ENCODE measurements around the gene FRRS1. TPM values are rescaled to one million over a fixed set of nuclear protein-coding genes. Genes with fewer than 3 reads are reported as not detected.

The FRRS1 gene
- total RNA-seq, 1 donor from 2014 or later, result 0.32 TPM

DNA sequence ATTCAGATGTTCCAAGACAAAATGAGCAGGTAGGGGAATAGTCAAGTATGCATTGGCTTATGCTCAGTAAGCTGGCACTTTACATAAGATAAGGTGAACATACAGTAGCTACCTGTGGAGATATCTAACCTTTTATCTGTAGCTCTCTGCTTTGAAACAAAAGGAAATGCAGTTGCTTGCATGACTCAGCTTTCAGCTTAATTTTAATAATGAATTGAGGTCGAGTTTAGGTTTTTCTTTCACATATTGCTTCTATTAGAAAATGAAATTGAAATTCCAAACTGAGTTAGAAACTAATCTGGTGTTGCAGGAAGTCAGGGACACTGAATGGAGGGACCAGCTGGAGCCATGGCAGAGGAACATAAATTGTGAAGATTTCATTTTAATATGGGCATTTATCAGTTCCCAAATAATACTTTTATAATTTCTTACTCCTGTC lies 8.3 kb downstream of the FRRS1 start:
- Histone ChIP-seq H3K9me3 (no peaks in the 10 kb centered on the region), H3K27me3 (no peaks in the 10 kb centered on the region), H3K4me1 (peaks cover 0 to 4% of the 10 kb centered on the region in 2 donors), H3K4me3 (no peak overlapping the region), H3K36me3 (no peaks in the 10 kb centered on the region), H3K27ac (peak overlapping the region in 1 of 2 donors; percentile 2)
- no peak for DNase-seq (ENCODE audit: low spot score in 2 of 2)
- intact Hi-C loops (cut with DNase I), result no loop called here
- TF ChIP-seq, protein P1, sequence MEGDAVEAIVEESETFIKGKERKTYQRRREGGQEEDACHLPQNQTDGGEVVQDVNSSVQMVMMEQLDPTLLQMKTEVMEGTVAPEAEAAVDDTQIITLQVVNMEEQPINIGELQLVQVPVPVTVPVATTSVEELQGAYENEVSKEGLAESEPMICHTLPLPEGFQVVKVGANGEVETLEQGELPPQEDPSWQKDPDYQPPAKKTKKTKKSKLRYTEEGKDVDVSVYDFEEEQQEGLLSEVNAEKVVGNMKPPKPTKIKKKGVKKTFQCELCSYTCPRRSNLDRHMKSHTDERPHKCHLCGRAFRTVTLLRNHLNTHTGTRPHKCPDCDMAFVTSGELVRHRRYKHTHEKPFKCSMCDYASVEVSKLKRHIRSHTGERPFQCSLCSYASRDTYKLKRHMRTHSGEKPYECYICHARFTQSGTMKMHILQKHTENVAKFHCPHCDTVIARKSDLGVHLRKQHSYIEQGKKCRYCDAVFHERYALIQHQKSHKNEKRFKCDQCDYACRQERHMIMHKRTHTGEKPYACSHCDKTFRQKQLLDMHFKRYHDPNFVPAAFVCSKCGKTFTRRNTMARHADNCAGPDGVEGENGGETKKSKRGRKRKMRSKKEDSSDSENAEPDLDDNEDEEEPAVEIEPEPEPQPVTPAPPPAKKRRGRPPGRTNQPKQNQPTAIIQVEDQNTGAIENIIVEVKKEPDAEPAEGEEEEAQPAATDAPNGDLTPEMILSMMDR (IDR thresholded peaks at IDR 0.05), result no peak

DNA sequence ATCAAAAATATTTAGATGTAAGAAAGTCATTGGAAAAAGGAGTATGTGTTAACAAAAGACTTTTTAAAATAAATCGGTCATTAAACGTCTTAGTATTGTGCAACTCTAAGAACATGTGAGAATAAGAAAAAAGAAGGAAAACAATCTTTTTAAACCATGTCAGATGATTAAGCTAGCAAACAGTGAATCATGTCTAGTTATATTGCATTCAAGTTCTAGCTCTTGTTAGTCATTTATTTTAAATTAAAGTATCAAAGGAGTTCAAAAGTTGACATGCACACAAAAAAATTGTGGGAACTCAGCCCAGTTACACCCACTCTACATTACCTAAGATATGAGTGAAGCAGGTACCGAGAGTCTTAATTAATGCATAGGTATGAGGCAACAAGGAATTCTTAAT lies 9.8 kb downstream of the FRRS1 start:
- Histone ChIP-seq H3K4me3 (no peak overlapping the region), H3K27ac (no peak overlapping the region), H3K9me3 (no peaks in the 10 kb centered on the region), H3K4me1 (no peaks in the 10 kb centered on the region), H3K27me3 (no peaks in the 10 kb centered on the region), H3K36me3 (no peaks in the 10 kb centered on the region)
- TF ChIP-seq, protein P1 (IDR thresholded peaks at IDR 0.05), result no peak
- DNase-seq (ENCODE audit: low spot score in 2 of 2), result no peak
- intact Hi-C loops (cut with DNase I), result no loop called here

DNA sequence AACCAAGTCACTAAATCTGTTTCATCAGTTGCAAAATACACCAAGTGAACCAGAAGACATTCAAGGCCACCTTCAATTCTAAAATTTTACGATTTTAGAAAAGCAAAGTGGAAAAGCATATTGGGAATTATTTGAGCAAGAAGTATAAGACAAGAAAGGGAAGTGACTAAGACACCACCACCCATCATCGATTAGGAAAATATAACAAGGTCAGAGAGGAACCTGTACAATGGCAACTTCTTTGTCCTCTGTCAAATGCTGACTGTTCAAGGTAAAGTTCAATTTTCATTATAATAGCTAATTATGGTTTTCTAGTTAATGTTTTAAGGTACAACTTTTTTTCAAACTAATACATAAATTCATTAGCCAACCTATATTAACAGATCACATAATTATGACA lies 10.8 kb downstream of the FRRS1 start:
- H3K27ac ChIP-seq, result no peak overlapping the region
- no peaks in the 10 kb centered on the region for H3K27me3 ChIP-seq
- DNase-seq (ENCODE audit: low spot score in 2 of 2), result no peak
- no peaks in the 10 kb centered on the region for H3K36me3 ChIP-seq
- TF ChIP-seq, protein P1 (IDR thresholded peaks at IDR 0.05), result no peak
- no peaks in the 10 kb centered on the region for H3K4me1 ChIP-seq
- intact Hi-C loops (cut with DNase I), result no loop called here
- no peaks in the 10 kb centered on the region for H3K9me3 ChIP-seq
- H3K4me3 ChIP-seq, result no peak overlapping the region

DNA sequence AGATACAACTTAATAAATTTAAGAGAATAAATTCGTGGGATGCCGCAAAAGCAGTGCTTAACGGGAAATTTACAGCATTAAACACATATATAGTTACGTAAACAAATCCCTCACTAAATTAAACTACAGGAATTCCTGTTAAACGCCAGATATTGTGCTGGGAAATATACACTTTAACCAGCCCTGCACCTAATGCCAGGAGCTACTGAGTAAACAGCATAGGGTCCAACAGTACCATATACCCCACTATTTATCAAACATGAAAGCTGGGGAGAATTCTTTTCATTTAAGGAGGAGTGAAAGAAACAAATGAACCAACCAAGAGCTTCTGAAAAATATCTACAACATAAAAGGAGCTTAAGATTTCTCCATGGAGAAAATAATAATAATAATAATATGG lies 11.7 kb downstream of the FRRS1 start:
- TF ChIP-seq, protein P1 (IDR thresholded peaks at IDR 0.05), result no peak
- Histone ChIP-seq H3K36me3 (no peaks in the 10 kb centered on the region), H3K27me3 (no peaks in the 10 kb centered on the region), H3K9me3 (no peaks in the 10 kb centered on the region), H3K4me3 (no peak overlapping the region), H3K4me1 (no peaks in the 10 kb centered on the region), H3K27ac (no peak overlapping the region)
- intact Hi-C loops (cut with DNase I), result no loop called here
- DNase-seq (ENCODE audit: low spot score in 2 of 2), result no peak

DNA sequence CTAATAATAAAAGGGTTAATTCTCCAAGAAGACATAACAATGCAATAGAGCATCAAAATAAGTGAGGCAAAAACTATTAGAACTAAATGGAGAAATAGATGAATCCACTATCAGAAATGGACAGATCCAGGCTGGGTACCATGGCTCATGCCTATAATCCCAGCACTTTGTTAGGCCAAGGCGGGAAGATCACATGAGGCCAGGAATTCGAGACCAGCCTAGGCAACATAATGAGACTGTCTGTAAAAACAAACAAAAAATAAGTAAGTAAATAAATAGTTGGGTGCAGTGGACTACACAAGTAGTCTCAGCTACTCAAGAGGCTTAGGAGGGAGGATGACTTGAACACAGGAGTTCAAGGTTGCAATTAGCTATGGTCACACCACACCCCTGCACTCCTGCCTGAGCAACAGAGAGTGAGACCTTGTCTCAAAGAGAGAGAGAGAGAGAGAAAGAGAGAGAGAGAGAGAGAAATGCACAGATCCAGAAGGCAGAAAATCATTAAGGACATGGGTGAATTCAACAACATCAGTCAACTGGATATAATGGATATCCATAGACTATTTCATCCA lies 12.3 kb downstream of the FRRS1 start:
- TF ChIP-seq, protein P1 (IDR thresholded peaks at IDR 0.05), result no peak
- H3K4me1 ChIP-seq, result no peaks in the 10 kb centered on the region
- intact Hi-C loops (cut with DNase I), result no loop called here
- H3K27me3 ChIP-seq, result no peaks in the 10 kb centered on the region
- H3K36me3 ChIP-seq, result no peaks in the 10 kb centered on the region
- no peak for DNase-seq (ENCODE audit: low spot score in 2 of 2)
- no peaks in the 10 kb centered on the region for H3K9me3 ChIP-seq
- no peak overlapping the region for H3K27ac ChIP-seq
- H3K4me3 ChIP-seq, result no peak overlapping the region

All from ascending aorta (tissue), 2 donors.